Measurements from ENCODE around the gene USP11.

Gene USP11

GRCh38 chrX:47232803-47233332 is at the start of gene USP11:
USP11 (plus strand) TSS chrX:47233009; CDS start chrX:47233044, 35 bp downstream.
- no peak for DNase-seq

DNA sequence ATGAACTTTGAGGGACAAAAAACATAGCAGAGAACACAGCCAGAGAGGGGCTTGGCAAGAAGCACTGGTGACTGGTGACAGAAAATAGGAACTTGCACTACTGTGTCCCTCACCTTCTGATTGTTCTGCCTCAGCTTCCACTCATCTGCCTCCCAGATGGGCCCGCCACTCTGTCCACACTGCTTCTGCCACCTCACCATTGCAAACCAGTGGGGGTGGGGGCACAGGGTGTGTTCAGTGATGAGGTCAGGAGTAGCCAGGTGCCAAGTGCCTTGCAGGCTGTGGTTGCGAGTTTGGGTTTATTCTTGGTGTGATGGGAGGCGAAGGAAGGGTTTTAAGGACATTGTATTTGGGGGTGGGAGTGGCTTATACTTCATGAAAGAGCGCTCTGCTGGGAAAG is 48.3 kb upstream of the USP11 start:
- DNase-seq = no peak

DNA sequence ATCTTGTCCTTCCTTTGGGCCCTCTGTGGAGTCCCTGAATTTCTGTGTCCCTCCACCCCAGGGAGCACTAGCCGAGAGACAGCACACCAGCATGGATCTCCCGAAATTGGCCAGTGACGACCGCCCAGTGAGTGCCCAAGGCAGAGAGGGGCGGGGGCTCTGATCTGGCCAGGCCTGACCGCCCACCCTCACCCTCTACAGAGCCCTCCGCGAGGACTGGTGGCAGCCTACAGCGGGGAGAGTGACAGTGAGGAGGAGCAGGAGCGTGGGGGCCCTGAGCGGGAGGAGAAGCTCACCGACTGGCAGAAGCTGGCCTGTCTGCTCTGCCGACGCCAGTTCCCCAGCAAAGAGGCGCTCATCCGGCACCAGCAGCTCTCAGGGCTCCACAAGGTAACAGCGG is 47.6 kb upstream of the USP11 start:
- no peak for DNase-seq

- no peak for DNase-seq
Observed at GRCh38 chrX:47186096-47186740, 46.6 kb upstream of the USP11 start.

DNA sequence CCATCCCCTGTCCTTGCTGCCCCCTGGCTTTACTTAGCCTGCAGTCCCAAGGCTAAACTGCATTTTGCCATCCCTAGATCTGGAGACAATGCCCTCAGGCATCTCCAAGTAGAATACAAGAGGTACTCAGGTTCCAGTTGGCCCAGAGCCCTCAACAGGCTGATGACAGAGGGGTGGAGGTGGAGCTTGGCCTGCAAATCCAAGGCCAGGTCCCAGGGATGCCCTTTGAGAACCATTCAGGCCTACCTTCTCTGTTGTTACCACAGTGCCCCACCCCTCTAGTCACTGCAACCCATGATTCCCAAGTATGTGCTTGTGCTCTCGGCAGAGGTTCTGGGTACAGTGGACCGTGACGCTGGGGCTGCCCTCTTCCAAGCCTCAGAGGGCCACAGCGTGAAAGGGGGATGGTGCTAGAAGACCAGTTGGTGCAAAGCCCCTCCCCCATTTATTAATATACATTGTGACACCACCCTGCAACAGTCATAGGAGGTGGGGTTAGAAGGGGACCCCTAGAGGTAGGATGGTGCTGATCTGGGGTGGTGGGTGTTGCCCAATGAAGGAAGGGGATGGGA is 45.6 kb upstream of the USP11 start:
- DNase-seq = no peak

DNA sequence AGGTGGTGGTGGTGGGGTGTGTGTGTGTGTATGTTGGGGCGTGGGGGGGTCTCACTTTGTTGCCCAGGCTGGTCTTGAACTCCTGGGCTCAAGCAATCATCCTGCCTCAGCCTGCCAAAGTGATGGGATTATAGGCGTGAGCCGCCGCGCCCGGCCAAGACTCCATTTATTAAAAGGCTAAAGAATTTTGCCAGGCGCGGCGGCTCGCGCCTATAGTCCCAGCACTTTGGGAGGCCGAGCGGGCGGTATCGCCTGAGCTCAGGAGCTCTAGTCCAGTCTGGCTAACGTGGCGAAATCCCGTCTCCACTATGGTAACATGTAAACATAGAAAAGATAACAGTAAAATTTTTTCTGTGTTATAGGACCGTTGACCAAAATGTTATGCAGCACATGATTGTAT is 42.9 kb upstream of the USP11 start:
- no peak for DNase-seq

DNA sequence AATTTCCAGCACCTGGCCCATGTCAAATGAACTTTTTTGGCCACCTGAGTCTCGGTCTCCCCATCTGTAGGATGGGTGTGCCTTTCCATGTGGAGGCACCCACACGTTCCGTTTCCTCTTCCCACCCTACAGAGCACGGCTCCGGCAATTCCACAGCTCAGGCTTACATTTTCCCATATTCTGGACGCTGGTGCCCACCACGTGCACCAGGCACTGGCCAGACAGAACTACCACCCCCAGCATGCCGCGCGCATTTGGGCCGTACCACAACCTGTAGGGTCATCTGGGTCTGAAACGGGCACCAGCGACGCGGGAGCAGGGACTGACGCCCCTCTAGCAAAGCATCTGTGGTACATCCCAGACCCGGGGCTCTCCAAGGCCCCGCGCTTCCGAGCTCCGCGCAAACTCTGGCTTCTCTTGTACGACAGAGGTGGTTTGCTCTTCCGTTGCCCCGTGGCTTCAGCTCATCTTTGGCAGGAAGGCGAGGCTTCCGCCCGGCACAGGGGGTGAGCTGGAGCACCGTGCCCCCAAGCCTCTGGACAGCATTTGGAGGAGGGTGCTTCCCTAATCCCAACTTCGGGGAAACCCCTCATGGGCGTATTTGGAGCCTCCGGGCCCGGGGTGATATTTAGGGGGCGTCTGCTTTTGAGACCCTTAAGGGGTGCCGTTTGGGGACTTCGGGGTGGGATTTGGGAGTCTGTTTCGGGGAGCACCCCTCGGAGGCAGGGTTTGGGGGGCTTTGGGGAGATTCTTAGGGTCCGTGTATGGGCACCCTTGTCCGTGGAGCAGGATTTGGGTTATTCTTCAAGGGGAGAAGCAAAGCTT is 42.2 kb upstream of the USP11 start:
- peak; percentile 65 to 68 for DNase-seq

- no peak for DNase-seq
Observed at GRCh38 chrX:47191331-47191730, 41.5 kb upstream of the USP11 start.

DNA sequence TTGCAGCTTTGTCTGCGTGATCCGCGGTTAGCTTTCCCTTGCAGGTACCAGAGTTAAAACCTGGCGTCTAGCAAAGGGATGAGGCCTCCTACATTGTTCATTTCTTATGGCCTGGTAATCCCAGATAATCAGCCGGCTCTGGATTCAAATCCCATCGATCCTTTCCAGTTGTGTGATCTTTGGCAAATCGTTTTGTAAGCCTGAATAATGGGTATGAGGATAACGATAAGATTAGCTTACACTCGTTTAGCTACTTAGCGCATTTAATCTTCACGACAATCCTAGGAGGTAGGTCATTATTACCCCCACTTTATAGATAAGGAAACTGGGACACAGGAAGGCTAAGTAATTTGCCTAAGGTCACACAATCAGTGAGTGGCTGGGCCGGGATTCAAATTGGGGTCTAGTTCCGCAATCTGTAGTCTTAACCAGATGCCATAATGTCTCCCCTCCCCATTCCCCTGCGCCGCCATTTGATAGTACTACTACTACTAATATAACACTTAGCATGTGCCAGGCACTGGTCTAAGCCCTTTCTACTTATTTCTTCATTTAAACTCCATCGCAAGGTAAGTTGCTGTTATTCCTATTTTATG is 40.9 kb upstream of the USP11 start:
- peak; percentile 3 to 14 for DNase-seq

DNA sequence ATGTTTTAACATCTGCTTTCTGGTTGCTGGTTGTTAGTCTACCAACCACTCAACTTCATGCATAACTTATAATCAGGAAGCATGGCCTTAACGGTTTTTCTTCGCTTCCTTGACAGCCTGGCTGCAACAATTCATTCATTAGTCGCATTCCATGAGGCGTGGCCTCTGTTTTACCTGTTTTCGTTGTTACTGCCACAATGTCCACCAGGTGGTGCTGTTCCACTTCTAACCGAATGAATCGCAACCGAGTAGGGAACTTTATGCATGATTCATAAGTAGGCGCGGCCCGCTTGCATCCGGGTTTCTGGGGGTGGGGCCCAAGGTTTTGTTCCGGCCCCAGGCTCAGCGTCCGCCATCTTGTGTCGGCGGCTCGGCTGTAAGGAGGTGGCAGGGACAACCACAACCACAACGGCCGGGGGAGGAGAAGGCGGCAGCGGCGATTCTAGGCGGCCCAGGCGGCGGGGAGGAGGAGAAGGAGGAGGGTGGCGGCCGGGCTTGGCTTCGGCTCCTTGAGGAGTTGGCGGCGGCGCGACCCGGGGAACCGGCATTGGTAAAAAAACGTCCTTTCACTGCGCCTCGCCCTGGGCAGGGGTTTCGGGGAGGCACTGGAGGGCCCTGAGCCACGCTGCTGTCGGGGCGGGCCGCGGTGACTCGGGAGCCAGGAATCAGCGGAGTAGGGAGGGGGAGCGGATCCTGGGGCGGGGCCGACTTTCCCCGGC is 39.2 kb upstream of the USP11 start, which contains the start of gene UBA1:
UBA1 (plus strand) TSS at position 355 of the 719 bp plus-strand sequence. CDS start 4,974 bp downstream, outside the sequence.
- peak; percentile 85 to 87 for DNase-seq

DNA sequence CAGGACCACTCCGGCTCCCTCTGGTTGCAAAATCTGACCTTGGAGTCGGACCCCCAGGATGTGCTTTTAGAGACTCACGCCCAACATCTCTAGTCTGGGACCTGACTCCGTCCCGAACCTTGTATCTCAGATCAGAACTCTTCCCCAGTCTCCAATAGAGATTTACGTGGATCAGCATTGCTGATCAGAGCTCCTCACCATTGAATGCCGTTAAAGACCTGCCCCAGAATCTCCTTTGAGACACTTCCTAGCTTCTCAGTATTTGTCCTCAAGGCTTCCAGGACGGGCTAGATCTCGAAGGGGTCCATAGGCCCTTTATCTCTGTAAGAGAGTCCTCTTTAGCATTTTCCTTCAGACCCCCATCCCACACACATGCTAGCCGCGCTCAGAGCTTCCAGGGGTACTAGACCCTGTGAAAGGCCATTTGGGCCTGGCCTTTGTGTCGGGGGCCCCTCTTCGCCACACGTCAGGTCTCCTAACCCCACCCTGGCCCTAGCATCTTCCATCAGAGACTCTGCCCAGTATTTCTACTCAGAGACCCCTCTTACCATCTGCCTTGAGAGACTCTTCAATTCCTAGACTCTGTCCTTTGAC is 38.5 kb upstream of the USP11 start:
- DNase-seq = peak in 1 of 2 experiments; percentile 7

- DNase-seq = no peak
Observed at GRCh38 chrX:47196098-47196497, 36.7 kb upstream of the USP11 start.

DNA sequence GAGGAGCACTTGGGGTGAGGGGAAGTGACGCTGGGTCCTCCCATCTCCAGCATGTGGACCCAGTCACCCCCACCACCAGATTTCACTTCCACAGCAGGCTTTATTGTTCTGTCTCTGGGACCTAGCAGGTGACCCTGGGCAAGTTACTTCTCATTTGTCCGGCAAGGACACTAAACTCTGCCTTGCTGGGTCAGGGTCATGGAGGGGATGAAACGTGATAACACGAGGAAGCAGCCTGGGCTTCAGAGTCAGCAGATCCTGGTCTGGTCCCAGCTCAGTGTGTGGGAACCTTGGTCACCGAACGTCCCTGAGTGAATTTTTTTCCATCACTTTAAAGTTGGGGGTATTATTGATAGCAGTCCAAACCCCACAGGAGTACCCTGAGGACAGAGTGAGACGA is 35.3 kb upstream of the USP11 start:
- no peak for DNase-seq

- no peak for DNase-seq
Observed at GRCh38 chrX:47198026-47198686, 34.7 kb upstream of the USP11 start.

DNA sequence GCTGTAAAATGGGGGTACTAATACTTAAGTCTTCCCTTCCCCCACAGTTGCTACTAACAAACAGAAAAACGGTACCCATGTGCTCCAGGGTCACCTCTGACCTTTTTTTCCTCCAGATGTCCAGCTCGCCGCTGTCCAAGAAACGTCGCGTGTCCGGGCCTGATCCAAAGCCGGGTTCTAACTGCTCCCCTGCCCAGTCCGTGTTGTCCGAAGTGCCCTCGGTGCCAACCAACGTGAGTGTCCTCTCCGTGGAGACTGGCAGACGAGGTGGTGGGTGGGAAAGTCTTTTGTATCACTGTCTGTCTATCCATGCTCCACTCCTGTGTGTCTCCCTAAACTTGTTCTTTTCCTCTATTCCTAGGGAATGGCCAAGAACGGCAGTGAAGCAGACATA is 34.1 kb upstream of the USP11 start:
- DNase-seq = no peak

- DNase-seq = no peak
Observed at GRCh38 chrX:47199286-47199685, 33.5 kb upstream of the USP11 start.

DNA sequence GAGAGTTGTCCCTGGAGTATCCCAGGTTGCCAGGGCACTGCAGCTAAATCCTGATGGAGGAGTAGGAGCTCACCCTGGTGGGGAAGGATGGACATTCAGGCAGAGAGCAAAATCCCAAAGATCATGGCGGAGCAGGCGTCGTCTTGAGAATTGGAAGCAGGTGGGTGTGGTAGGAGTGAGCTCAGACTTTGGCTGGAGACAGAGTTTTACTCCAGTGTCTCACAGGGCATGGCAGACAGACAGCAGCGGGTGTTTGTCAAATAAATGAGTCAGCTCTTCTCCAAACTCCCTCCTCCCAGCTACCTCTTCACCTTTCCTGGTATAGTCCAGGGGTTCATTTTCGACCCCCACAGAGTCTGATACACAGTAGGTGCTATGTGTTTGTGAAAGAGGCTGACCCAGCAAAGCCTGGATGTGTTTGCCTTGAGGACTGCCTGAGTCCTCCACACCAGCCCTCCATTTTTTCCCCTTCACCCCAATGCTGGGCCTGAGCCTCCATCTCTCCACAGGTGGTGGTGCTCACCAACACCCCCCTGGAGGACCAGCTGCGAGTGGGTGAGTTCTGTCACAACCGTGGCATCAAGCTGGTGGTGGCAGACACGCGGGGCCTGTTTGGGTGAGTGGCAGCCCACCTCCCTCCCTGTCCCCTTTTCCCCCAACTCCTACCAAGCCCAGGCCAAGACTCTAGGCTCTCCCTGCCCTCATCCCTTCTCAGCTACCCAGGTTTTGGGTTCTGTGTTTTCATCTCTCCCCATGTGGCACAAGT is 32.2 kb upstream of the USP11 start:
- no peak for DNase-seq

DNA sequence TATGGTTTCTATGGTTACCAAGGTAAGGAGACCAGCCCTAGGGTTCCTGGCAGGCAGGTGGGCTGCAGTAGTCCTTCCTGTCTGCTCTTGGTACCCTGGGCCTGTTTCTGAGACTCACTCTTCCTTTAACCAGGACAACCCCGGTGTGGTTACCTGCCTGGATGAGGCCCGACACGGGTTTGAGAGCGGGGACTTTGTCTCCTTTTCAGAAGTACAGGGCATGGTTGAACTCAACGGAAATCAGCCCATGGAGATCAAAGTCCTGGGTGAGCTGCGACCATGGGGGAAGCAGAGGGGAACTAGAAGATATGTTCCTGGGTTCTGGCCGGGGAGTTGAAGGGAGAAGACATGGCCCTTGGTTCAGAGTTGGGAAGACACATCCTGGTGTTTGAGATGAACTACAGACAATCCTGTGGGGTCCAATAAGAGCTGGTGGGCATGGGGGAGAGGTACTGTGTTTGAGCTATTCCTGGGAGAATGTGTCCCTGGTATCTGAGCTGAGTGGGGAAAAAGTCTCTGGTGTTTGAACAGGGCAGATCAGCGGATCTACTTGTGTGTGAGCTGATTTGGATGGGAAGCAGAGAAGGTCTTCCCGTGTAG is 31.4 kb upstream of the USP11 start:
- no peak for DNase-seq

- DNase-seq = no peak
Observed at GRCh38 chrX:47202316-47202715, 30.5 kb upstream of the USP11 start.

DNA sequence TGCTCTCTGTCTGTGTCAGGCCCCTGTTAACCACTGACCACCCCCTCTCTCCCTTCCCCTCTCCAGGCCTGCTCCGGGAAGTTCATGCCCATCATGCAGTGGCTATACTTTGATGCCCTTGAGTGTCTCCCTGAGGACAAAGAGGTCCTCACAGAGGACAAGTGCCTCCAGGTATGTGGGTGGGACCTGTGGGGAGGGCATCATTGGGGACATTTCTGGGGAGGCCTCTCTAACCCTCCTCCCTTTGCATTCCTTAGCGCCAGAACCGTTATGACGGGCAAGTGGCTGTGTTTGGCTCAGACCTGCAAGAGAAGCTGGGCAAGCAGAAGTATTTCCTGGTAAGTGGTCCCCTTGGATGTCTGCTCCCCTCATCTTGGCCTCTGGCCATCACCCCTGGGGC is 29.9 kb upstream of the USP11 start:
- no peak for DNase-seq
